Gastrocnemius medialis (tissue), 4 donors: ENCODE results near the gene CXCL3.

Experiments used
- CTCF ChIP-seq, 5 experiments: fragments of 450-650 bp in 3 of 5; fragments of 200-600 bp in 2 of 5; sonication (generic) in 2 of 5; IDR thresholded peaks in 4 of 5; conservative IDR thresholded peaks in 1 of 5; 1 replicate in 4 of 5; 2 replicates in 1 of 5; pipeline ENCODE4 v1.5.1; 2016 to 2019; ENCODE audit warnings: antibody characterized with exemption in 5 of 5, mild to moderate bottlenecking in 3 of 5, moderate library complexity in 3 of 5
- POLR2A ChIP-seq, 2 donors: fragments of 450-650 bp; IDR thresholded peaks; one replicate each; pipeline ENCODE4 v1.6.1; 2017; ENCODE audit warnings: antibody characterized with exemption in 2 of 2, mild to moderate bottlenecking in 2 of 2, moderate library complexity in 2 of 2

- TF ChIP-seq CTCF (IDR thresholded peaks at IDR 0.05 in 4 of 5, conservative IDR thresholded peaks at IDR 0.05 in 1 of 5) (no peak), POLR2A (IDR thresholded peaks at IDR 0.05) (no peak)
Measured at GRCh38 chr4:74087481-74087880, 49.0 kb upstream of the CXCL3 start.
